Measurements from ENCODE around the gene SEC63. TPM values are rescaled to one million over a fixed set of nuclear protein-coding genes. Genes with fewer than 3 reads are reported as not detected.

Gene SEC63
- total and polyA plus RNA-seq, 2 of the 4 experiments (the other 2 are of a cell fraction), result 8.6 to 22.4 TPM

DNA sequence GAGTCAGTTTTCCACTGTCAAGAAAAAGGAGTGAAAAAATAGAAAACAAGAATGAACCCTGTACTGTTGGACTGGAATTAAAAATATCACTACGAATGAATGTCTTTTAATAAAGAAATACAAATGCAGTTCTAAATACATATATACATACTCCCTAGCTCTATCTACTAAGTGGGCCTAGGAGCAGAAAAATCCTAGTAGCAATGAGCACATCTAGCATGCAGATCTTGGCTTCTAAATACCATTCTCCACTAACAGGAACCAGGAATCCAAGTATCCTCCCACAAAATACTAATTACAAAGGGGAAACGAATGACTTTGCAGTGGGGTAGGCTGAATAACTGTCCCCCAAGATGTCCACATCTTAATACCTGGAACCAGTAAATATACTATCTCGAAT is 25.4 kb downstream of the SEC63 start:
- Histone ChIP-seq H4K8ac (ENCODE audit: low read depth in 2 of 2, low read length in 2 of 2) (no peak overlapping the region), H2BK15ac (ENCODE audit: low read depth, low read length) (no peak overlapping the region), H4K5ac (ENCODE audit: low read depth, low read length) (no peak overlapping the region), H4K91ac (ENCODE audit: insufficient read depth, low read depth, low read length) (no peak overlapping the region), H3K18ac (ENCODE audit: low read depth, low read length) (no peak overlapping the region), H3K4me1 (ENCODE audit: control insufficient read depth, insufficient read depth, low read length) (no peaks in the 10 kb centered on the region), H3K36me3 (ENCODE audit: control insufficient read depth, insufficient read depth, low read length) (peaks cover 6% of the 10 kb centered on the region), H2AK5ac (ENCODE audit: low read depth, low read length) (no peak overlapping the region), H3K14ac (replicated peaks; ENCODE audit: low read depth, low read length) (no peak overlapping the region), H3K56ac (ENCODE audit: extremely low read depth, insufficient read depth, low read length) (no peak overlapping the region), H3K4me2 (ENCODE audit: low read depth, low read length) (no peak overlapping the region), H3K4me3 (ENCODE audit: insufficient read depth, low read depth, low read length) (no peak overlapping the region), H4K20me1 (ENCODE audit: insufficient read depth, low read length) (peaks cover 50% of the 10 kb centered on the region), H2BK120ac (ENCODE audit: low read depth, low read length) (no peak overlapping the region), H2BK5ac (ENCODE audit: low read depth, low read length, poor library complexity, severe bottlenecking) (no peak overlapping the region), H2AFZ (replicated peaks; ENCODE audit: low read length, poor library complexity) (no peak overlapping the region), H3K23ac (ENCODE audit: low read depth, low read length) (no peak overlapping the region), H2BK20ac (ENCODE audit: low read depth, low read length) (no peak overlapping the region), H3K9ac (ENCODE audit: low read depth, low read length) (no peak overlapping the region), H3K27me3 (ENCODE audit: control insufficient read depth, insufficient read depth, low read length) (no peaks in the 10 kb centered on the region), H3K9me3 (ENCODE audit: control insufficient read depth, insufficient read depth, low read length) (no peaks in the 10 kb centered on the region), H3K4ac (ENCODE audit: low read depth, low read length) (no peak overlapping the region), H3K9me1 (ENCODE audit: insufficient read depth, low read length) (peaks cover 3% of the 10 kb centered on the region; the same call in 1 of the 2 replicates), H2AK9ac (replicated peaks; ENCODE audit: low read depth, low read length, poor library complexity) (no peak overlapping the region), H3K27ac (ENCODE audit: insufficient read depth, low read length) (no peak overlapping the region), H3K79me1 (ENCODE audit: low read depth in 1 of 2, low read length in 2 of 2) (peaks cover 24 to 31% of the 10 kb centered on the region in 2 experiments)
- WGBS, 2 experiments (ENCODE audit: extremely low coverage in 2 of 2, insufficient read length in 1 of 2), result no CpG with 5 or more reads among the region's 3 CpGs
- BruUV-seq (replicated peaks), result no TSS peak
- TF ChIP-seq, protein P1, sequence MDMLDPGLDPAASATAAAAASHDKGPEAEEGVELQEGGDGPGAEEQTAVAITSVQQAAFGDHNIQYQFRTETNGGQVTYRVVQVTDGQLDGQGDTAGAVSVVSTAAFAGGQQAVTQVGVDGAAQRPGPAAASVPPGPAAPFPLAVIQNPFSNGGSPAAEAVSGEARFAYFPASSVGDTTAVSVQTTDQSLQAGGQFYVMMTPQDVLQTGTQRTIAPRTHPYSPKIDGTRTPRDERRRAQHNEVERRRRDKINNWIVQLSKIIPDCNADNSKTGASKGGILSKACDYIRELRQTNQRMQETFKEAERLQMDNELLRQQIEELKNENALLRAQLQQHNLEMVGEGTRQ (IDR thresholded peaks at IDR 0.05; ENCODE audit: low read depth, low read length), result no peak
- TF ChIP-seq MXI1 (IDR thresholded peaks at IDR 0.05; ENCODE audit: borderline replicate concordance, low read depth, low read length) (no peak), MAZ (IDR thresholded peaks at IDR 0.05; ENCODE audit: borderline replicate concordance, low read depth, low read length) (no peak), NFE2L2 (IDR thresholded peaks at IDR 0.05; ENCODE audit: low read depth, low read length) (no peak), MAFK (IDR thresholded peaks at IDR 0.05; ENCODE audit: low read depth, low read length) (no peak), RAD21 (IDR thresholded peaks at IDR 0.05; ENCODE audit: low read length) (no peak), FOS (IDR thresholded peaks at IDR 0.05; ENCODE audit: low read depth, low read length) (no peak), RFX5 (IDR thresholded peaks at IDR 0.05; ENCODE audit: low read depth, low read length) (no peak), SMC3 (IDR thresholded peaks at IDR 0.05; ENCODE audit: low read depth, low read length) (no peak), CHD1 (IDR thresholded peaks at IDR 0.05; ENCODE audit: low read depth, low read length) (no peak), BHLHE40 (IDR thresholded peaks at IDR 0.05; ENCODE audit: low read depth, low read length) (no peak), CEBPB (IDR thresholded peaks at IDR 0.05; ENCODE audit: low read depth, low read length) (no peak), RCOR1 (IDR thresholded peaks at IDR 0.05; ENCODE audit: insufficient replicate concordance, low read length) (no peak), POLR2A (IDR thresholded peaks at IDR 0.05; ENCODE audit: low read depth, low read length) (no peak)
- TF ChIP-seq, protein P2, sequence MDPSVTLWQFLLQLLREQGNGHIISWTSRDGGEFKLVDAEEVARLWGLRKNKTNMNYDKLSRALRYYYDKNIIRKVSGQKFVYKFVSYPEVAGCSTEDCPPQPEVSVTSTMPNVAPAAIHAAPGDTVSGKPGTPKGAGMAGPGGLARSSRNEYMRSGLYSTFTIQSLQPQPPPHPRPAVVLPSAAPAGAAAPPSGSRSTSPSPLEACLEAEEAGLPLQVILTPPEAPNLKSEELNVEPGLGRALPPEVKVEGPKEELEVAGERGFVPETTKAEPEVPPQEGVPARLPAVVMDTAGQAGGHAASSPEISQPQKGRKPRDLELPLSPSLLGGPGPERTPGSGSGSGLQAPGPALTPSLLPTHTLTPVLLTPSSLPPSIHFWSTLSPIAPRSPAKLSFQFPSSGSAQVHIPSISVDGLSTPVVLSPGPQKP (IDR thresholded peaks at IDR 0.05; ENCODE audit: borderline replicate concordance, low read depth, low read length), result no peak
- TF ChIP-seq, protein P3, sequence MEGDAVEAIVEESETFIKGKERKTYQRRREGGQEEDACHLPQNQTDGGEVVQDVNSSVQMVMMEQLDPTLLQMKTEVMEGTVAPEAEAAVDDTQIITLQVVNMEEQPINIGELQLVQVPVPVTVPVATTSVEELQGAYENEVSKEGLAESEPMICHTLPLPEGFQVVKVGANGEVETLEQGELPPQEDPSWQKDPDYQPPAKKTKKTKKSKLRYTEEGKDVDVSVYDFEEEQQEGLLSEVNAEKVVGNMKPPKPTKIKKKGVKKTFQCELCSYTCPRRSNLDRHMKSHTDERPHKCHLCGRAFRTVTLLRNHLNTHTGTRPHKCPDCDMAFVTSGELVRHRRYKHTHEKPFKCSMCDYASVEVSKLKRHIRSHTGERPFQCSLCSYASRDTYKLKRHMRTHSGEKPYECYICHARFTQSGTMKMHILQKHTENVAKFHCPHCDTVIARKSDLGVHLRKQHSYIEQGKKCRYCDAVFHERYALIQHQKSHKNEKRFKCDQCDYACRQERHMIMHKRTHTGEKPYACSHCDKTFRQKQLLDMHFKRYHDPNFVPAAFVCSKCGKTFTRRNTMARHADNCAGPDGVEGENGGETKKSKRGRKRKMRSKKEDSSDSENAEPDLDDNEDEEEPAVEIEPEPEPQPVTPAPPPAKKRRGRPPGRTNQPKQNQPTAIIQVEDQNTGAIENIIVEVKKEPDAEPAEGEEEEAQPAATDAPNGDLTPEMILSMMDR (conservative IDR thresholded peaks at IDR 0.05; ENCODE audit: low read depth, low read length), result no peak
- DNase-seq, result no peak
- in situ Hi-C loops (cut with MboI; ENCODE audit: low sequenced_read_pairs), result no loop called here
- dilution Hi-C loops (cut with HindIII; ENCODE audit: low sequenced_read_pairs, unreplicated experiment), result no loop called here
- ChIA-PET CTCF (no interaction called here), POLR2A (ENCODE audit: unreplicated experiment) (no interaction called here)
- intact Hi-C loops (cut with micrococcal nuclease), result no loop called here
- ATAC-seq (ENCODE audit: low read depth), result no peak
